ENCODE data around the gene SALL3. TPM values are rescaled to one million over a fixed set of nuclear protein-coding genes. Genes with fewer than 3 reads are reported as not detected.

SALL3 gene
- total and polyA plus RNA-seq, 2 experiments from 2014 or later = 16.9 to 39.8 TPM

- H3K9me2 ChIP-seq (ENCODE audit: insufficient read depth) = no peaks in the 10 kb centered on the region
- no peak overlapping the region for H3K27ac Mint-ChIP-seq
- H3K4me1 ChIP-seq (ENCODE audit: insufficient read depth) = no peaks in the 10 kb centered on the region
- no peaks in the 10 kb centered on the region for H3K27me3 Mint-ChIP-seq (ENCODE audit: insufficient read depth, low read depth, poor library complexity)
- ATAC-seq = peak; percentile 47
- no peaks in the 10 kb centered on the region for H3F3A ChIP-seq (replicated peaks; ENCODE audit: low read depth)
- no peak for TF ChIP-seq ZNF114 (CRISPR knock-in tag; IDR thresholded peaks at IDR 0.05)
- H3K27me3 ChIP-seq (ENCODE audit: insufficient read depth) = no peaks in the 10 kb centered on the region
- H3K27ac ChIP-seq (ENCODE audit: low read depth) = no peak overlapping the region
- no peaks in the 10 kb centered on the region for H4K20me1 ChIP-seq (replicated peaks; ENCODE audit: insufficient read depth)
- H3K4me2 ChIP-seq = no peak overlapping the region
- H2AFZ ChIP-seq = no peak overlapping the region
- DNase-seq (ENCODE audit: low spot score) = no peak
- H3K79me2 ChIP-seq (replicated peaks; ENCODE audit: insufficient read depth) = no peaks in the 10 kb centered on the region
- no peak overlapping the region for H3K4me3 ChIP-seq
- peaks cover 6% of the 10 kb centered on the region; the same call in 1 of the 2 replicates for H3K36me3 ChIP-seq (ENCODE audit: insufficient read depth)
- no peak overlapping the region for H3K4me3 Mint-ChIP-seq
- no peaks in the 10 kb centered on the region for H3K36me3 Mint-ChIP-seq (ENCODE audit: low read depth)
- no peaks in the 10 kb centered on the region for H3K9me3 Mint-ChIP-seq
- H3K4me1 Mint-ChIP-seq = no peaks in the 10 kb centered on the region
These were observed 26.6 kb downstream of the SALL3 start for GRCh38 chr18:79006106-79006795.

GRCh38 chr18:79007440-79007839 lies 27.8 kb downstream of the SALL3 start:
- Histone ChIP-seq H3K36me3 (ENCODE audit: insufficient read depth) (peaks cover 6% of the 10 kb centered on the region; the same call in 1 of the 2 replicates), H3K4me3 (no peak overlapping the region), H3K79me2 (replicated peaks; ENCODE audit: insufficient read depth) (no peaks in the 10 kb centered on the region), H3K4me2 (no peak overlapping the region), H3K27me3 (ENCODE audit: insufficient read depth) (no peaks in the 10 kb centered on the region), H4K20me1 (replicated peaks; ENCODE audit: insufficient read depth) (no peaks in the 10 kb centered on the region), H3K9me2 (ENCODE audit: insufficient read depth) (no peaks in the 10 kb centered on the region), H2AFZ (no peak overlapping the region), H3K4me1 (ENCODE audit: insufficient read depth) (no peaks in the 10 kb centered on the region), H3K27ac (ENCODE audit: low read depth) (no peak overlapping the region), H3F3A (replicated peaks; ENCODE audit: low read depth) (no peaks in the 10 kb centered on the region)
- Mint-ChIP-seq H3K27ac (no peak overlapping the region), H3K4me1 (no peaks in the 10 kb centered on the region), H3K36me3 (ENCODE audit: low read depth) (no peaks in the 10 kb centered on the region), H3K27me3 (ENCODE audit: insufficient read depth, low read depth, poor library complexity) (peaks cover 3% of the 10 kb centered on the region), H3K4me3 (no peak overlapping the region), H3K9me3 (no peaks in the 10 kb centered on the region)
- no peak for DNase-seq (ENCODE audit: low spot score)
- no peak for ATAC-seq
- TF ChIP-seq, protein P1, sequence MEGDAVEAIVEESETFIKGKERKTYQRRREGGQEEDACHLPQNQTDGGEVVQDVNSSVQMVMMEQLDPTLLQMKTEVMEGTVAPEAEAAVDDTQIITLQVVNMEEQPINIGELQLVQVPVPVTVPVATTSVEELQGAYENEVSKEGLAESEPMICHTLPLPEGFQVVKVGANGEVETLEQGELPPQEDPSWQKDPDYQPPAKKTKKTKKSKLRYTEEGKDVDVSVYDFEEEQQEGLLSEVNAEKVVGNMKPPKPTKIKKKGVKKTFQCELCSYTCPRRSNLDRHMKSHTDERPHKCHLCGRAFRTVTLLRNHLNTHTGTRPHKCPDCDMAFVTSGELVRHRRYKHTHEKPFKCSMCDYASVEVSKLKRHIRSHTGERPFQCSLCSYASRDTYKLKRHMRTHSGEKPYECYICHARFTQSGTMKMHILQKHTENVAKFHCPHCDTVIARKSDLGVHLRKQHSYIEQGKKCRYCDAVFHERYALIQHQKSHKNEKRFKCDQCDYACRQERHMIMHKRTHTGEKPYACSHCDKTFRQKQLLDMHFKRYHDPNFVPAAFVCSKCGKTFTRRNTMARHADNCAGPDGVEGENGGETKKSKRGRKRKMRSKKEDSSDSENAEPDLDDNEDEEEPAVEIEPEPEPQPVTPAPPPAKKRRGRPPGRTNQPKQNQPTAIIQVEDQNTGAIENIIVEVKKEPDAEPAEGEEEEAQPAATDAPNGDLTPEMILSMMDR (conservative IDR thresholded peaks at IDR 0.05; ENCODE audit: low read depth in 2 of 2) = no peak
- TF ChIP-seq EZH2phosphoT487 (IDR thresholded peaks at IDR 0.05; ENCODE audit: unreplicated experiment) (no peak), ZNF331 (CRISPR knock-in tag; IDR thresholded peaks at IDR 0.05; ENCODE audit: low read depth) (no peak), NANOG (IDR thresholded peaks at IDR 0.05; ENCODE audit: borderline replicate concordance) (no peak), ZNF462 (CRISPR knock-in tag; IDR thresholded peaks at IDR 0.05) (no peak), POLR2AphosphoS5 (IDR thresholded peaks at IDR 0.05; ENCODE audit: low read depth) (no peak), STAT1 (IDR thresholded peaks at IDR 0.05; ENCODE audit: unreplicated experiment) (no peak), EZH2 (IDR thresholded peaks at IDR 0.05; ENCODE audit: low read depth, unreplicated experiment) (no peak), ZNF114 (CRISPR knock-in tag; IDR thresholded peaks at IDR 0.05) (no peak), CREB1 (CRISPR knock-in tag; IDR thresholded peaks at IDR 0.05; ENCODE audit: low read depth) (no peak), ETS1 (IDR thresholded peaks at IDR 0.05) (no peak)

Data from GM23338 (cell line).